SK-N-MC (cell line): ENCODE measurements around the gene DYDC1.

Experiments
- EZH2 ChIP-seq: fragments of 200-600 bp; sonication (generic); IDR thresholded peaks from one replicate; pipeline ENCODE4 v1.6.1; 2017; ENCODE audit warnings: antibody characterized with exemption
- FOXP2 ChIP-seq: optimal IDR thresholded peaks from 2 replicates; pipeline ENCODE3; 2011; ENCODE audit warnings: mild to moderate bottlenecking, moderate library complexity; ENCODE audit not compliant: insufficient read depth; ENCODE audit errors: extremely low read length, control extremely low read depth
- POLR2AphosphoS5 ChIP-seq: IDR thresholded peaks from 2 replicates; pipeline ENCODE4 v1.6.1; 2012; ENCODE audit warnings: mild to moderate bottlenecking, low read depth, low read length, borderline replicate concordance

DNA sequence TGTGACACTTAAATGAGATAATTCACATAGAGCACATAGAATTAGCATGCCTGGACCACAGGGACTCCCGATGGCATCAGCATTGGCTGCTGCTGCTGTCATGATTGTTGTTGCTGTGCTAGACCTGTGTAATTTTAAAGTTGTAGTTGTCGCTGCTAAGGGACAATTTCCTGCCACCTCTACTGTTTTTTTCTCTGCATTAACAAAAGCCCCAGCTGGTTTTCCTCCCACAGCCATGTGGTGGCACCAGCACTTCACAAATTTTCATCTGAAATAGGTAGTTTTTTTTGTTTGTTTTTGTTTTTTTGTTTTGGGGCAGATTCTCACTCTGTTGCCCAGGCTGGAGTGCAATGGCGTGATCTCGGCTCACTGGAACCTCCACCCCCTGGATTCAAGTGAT lies 26.4 kb upstream of the DYDC1 start:
- TF ChIP-seq POLR2AphosphoS5 (no peak), EZH2 (no peak), FOXP2 (no peak)
